ENCODE data around the gene EFNA1. TPM values are rescaled to one million over a fixed set of nuclear protein-coding genes. Genes with fewer than 3 reads are reported as not detected.

The EFNA1 gene
- total and polyA plus RNA-seq, 2 of the 8 experiments (the other 6 are each of a cell fraction or from before 2014, with no cell fraction given): 4.9 to 14.6 TPM

DNA sequence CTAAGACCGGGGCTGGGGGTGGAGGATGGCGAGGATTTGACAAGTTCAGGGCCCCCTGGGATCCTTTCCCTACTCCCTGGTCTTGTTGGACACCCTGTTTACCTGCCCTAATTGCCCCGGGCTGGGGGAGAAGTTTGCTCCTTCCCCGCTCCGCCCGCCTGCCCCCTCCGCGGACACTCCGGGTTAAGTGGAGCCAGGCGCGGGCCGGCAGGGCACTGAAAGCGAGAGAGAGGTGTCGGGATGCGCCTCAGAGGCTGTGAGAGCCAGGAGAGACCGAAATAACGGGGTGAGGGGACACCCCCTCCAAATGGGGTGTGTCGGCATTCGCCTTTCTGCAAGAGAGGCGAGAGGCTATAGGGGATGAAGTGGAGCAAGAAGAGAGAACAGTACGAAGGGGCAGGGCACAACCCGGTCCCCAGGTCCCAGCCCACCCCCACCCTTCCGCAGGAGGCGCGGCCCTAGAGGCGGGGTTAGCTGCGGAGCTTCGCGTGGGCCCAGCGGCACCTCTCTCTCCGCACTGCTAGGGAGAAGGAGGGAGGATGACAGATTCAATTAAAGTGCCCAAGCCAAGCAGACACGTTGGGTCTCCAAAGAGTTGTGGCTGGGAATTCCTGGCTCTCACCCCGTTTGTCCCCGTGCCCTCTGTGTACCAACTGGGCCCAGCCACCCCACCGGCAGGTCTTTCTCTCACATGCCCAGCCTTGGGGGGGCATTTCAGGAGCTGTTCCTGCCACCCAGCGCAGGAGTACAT lies 45.2 kb upstream of the EFNA1 start (continued):
- TF ChIP-seq MAX (IDR thresholded peaks at IDR 0.05) (no peak), CHD7 (IDR thresholded peaks at IDR 0.05; ENCODE audit: insufficient replicate concordance, low read length) (no peak), MAFK (IDR thresholded peaks at IDR 0.05; ENCODE audit: low read depth, low read length) (no peak)

Measured in H1 (cell line).